ENCODE data around the gene SLC39A11. TPM values are rescaled to one million over a fixed set of nuclear protein-coding genes. Genes with fewer than 3 reads are reported as not detected.

SLC39A11 gene
- total RNA-seq, 1 experiment from 2014 or later, result 46.4 TPM

Other genes starting within 250 kb of the SLC39A11 start
- not detected for gene SSTR2, start 72.3 kb upstream of the SLC39A11 start, total RNA-seq (2021; ENCODE audit: unreplicated experiment)
- 44.6 TPM for gene COG1, start 100.4 kb upstream of the SLC39A11 start, total RNA-seq (2021; ENCODE audit: unreplicated experiment)
- gene CPSF4L, start 169.2 kb upstream of the SLC39A11 start, total RNA-seq (2021; ENCODE audit: unreplicated experiment), result not detected
- 54.9 TPM for gene CDC42EP4, start 219.3 kb upstream of the SLC39A11 start, total RNA-seq (2021; ENCODE audit: unreplicated experiment)